Stimulated activated CD4-positive, alpha-beta T cell treated with anti-CD3 and anti-CD28 coated beads, Interleukin-4, amount 100 ng/mL, for 1 hour (primary cell): ENCODE data around the gene HOXC11.

Experiments used
- DNase-seq: peaks from one replicate; pipeline ENCODE4 v3.0.0-alpha.2; 2020

Gene HOXC11

DNA sequence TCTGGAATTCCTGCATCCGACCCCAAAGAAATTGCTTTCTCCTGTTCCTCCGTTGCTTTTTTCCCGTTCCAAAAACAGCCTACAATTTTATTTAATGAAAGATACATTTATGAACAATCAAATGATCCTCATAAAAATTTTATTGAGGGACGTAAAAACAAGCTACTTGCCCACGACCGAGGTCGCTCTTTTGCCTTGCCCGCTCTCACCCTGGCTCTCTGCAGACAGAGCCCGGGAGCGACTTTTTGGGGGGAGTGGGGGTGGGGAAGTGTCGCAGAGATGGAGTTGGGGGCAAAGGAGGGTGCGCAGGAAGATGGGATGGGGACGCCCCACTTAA is 25.9 kb downstream of the HOXC11 start:
- DNase-seq: no peak

DNA sequence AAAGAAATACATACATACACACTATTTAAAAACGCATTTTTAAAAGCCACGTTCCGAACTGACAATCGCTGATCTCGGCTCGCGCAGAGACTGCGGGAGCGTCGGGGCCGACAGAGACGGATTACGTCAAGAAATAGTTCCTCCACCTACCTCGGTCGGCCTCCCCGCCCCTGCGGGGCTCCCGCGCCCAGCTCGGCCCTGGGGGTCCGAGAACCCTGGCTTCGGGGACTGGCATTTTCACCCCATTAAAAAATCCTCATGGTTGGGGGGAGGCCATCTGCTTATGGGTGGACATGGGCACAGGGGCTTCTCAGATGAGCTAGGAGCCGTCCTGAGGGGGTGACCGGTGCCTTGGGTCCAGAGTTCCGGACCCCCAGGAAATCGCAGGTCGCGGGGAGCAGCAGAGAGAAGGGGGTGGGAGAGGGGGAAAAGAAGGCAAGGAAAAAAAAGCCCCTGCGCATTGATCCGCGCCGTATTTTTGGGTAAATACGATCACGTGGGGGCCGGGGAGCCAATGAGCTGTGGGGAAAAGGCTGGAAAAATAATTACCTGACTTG is 26.7 kb downstream of the HOXC11 start:
- no peak for DNase-seq

DNA sequence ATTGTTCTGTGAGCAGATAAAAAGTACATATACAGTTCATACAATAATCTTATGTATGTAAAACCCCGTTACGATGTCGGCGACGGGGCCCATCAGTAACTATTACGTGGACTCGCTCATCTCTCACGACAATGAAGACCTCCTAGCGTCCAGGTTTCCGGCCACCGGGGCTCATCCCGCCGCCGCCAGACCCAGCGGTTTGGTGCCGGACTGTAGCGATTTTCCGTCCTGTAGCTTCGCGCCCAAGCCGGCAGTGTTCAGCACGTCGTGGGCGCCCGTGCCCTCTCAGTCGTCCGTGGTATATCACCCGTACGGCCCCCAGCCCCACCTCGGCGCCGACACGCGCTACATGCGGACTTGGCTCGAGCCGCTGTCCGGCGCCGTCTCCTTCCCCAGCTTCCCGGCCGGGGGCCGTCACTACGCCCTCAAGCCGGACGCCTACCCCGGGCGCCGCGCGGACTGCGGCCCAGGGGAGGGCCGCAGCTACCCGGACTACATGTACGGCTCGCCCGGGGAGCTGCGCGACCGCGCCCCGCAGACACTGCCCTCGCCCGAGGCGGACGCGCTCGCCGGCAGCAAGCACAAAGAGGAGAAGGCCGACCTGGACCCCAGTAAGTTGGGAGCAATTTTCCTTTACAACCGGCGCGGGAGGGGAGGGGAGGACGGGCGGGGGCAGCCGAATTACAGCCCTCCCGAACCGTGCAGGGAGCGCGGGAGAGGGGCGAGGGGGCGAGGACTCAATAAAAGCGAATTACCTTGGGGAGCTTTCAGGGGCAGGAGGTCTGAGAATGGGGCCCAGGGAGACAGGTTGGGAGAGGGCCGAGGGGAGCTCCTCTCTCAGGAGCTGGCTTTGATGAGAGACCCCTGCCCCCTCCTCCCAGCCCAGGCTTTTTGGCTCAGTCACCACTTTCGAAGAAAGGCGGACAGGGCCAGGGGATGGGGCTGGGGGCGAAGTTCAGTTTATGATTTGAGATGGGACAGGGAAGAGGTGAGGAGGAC is 27.5 kb downstream of the HOXC11 start, which contains the start of gene HOXC9:
TSS of gene HOXC9 (plus strand) at position 46 of the 999 bp plus-strand sequence. CDS start at position 74, 28 bp downstream.
- DNase-seq: no peak

DNA sequence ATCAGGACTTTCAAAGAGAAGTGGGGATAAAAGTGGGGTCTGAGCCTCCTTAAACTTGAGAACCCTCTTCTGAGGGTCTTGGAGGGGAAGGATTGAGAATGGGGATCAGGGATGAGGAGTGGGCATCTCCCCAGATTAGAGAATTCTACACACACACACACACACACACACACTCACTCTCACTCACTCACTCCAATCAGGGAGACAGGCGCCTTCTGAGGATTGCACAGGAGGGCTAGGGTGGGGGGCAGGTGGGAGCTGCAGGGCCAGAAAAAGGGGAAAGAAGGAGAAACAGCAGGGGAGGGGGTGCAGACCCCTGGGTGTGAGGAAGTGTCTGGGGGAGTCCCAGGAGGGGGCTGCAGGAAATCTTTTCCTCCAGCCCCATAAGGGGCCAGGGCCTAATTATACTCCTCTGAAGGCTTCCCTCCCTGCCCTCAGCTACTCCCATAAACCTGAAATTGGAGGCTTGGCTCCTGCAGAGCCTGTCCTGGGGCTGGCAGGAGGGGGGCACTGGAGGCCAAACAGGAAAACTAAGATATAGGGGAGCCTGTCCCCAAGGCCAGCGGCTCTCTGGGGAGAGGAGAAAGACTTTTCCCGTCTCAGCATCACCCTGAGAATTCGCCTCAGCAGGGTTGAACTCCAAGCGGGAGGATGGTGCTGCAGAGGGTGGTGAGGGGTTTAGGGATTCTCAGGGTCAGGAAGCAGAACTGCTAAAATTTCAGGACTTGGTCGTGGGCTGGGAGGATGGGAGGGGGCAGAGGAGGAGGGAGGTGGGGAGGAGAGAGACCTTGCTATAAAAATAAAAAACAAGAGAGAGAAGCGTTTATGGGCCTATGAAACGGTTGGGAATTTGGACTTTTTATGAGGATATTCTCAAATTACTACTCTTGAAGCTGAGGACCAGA is 28.6 kb downstream of the HOXC11 start:
- no peak for DNase-seq

DNA sequence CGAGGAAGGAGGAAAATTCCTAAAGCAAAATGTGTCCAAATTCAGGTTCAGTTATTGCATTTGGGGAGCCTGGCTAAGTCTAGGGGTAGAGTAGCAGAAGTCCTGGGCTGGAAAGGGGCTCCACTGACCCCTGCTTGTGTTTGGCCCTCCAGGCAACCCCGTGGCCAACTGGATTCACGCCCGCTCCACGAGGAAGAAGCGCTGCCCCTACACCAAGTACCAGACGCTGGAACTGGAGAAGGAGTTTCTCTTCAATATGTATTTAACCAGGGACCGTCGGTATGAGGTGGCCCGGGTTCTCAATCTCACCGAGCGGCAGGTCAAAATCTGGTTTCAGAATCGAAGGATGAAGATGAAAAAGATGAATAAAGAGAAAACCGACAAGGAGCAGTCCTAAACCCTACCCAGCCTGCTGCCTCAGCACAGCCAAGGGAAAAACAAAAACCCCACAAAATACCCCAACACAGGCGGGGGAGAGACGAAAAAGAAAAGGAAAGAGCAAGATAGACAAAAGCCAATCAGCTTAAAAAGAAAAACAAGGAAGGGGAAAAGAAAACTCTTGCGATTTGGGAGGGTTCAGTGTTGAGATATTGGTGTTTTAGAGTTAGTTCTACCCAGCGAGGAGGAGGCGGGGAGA is 29.5 kb downstream of the HOXC11 start:
- no peak for DNase-seq

DNA sequence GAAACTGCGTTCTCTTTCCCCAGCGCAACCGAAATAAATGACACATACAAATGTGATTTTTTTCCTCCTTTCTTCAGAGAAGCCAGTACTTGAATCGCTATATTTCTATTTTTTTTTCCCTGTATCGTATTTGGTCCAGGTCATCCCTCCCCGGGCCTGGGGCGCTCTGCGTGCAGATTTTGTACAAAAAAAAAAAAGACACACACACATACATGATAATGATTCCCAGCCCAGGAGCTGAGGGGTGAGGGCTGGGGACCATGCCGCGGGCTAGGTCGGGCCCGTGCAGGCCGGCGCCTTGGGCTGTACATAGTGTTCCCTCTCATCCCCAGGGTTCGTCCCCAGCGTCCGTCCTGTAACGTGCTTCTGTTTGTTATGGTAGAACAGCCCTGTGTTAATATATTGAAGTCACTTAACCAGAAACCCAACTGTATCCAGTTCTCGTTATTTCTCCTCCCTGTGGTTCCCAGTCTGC is 30.0 kb downstream of the HOXC11 start:
- DNase-seq: no peak

DNA sequence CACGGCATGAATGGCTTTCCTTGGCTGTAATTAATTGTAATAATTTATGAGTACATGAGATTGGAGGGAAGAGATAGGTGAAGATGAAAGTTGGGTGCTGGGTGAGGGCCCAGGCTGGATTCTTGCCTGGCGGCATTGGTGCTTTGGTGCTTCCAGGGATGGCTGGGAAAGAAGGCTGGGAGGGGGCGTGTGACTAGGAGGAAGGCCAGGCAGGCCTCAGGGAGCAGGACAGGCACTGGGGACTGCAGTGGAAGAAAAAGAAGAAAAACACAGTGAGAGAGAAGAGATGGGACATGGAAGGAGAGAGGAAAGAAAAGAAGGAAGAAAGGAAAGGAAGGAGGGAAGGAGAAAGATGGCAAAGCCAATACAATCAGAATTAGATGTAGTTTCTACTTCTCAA is 30.7 kb downstream of the HOXC11 start:
- no peak for DNase-seq

DNA sequence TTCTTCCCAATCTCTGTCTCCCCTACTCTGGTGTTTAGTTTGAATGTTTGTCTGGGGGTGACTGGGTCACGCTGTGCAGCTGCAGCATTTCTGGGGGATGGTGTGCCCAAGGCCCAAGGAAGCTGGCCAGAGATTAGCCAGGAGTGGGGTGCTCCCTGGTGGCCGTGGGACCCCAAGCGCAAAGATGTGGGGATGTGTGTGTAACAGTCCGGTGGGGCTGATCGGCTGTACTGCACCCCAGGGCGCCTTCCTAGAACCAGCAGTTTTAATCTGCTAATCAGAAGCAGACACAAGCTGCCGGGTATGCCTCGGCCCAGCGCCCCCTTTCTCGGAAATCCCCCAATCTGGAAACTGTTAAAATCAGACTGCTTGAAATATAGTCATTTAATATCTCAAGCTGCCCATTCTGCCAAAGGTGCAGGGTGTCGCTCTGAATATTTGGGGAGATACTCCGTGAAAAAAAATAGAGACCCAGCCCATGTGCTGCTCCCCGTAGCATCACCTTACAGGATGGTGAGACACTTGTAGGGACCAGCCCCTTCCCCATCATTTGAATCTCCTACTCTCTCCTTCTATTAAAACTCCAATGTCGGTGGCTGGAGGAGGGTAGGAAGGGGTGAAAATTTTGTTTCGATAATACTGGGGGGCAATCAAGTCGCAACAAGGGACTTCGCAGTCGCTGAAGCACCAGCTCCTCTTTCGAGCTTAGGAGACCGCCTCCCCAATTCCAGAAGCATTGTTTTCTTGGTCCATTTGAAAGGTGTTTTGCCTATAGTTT is 31.3 kb downstream of the HOXC11 start:
- DNase-seq: no peak

DNA sequence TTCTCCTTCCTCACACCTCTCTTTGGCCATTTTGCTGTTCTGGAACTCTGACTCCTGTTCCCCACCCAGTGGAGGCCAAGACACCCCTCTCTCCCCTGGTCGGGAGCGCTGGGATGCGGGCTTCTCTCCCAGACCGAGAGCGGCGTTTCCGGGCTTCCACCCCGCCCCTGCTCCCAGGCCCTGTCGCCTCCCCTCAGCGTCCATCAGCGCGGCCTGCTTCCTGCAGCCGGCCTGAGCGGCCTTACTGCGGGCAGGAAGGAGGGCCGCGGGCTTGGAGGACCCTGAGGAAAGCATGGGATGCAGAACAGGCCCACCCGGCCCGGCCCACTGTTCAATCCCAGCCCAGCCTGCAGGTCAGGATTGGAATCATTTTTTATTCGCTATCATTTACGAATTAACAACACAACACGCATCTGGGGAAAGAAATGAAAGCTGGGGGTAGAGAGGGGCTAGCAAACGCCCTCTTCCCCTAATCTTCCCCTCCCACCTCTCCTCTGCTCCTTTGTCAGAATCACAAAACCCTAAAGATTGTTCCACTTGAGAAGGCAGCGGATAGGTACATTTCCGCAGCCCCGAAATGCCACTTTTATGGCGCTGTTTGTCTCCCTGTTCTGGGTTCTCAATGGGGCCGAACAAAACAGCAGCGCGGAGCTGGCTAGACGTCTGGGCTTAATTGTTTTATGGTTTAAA is 32.1 kb downstream of the HOXC11 start:
- no peak for DNase-seq

DNA sequence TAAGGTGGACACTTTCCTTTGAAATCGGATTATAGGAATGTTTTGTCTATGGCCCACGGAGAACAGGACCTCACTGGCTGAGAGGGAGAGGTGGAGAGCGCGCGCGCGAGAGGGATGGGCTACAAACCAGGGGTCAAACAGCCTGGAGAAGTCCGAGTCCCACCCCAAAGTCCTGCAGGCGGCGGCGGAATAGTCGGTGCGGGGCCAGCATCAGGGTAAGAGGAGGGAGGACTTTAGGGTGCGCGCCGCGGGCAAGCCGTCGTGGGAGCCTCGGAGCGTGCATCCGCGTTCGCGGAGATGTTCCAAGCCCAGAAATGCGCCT is 32.6 kb downstream of the HOXC11 start:
- DNase-seq: no peak

DNA sequence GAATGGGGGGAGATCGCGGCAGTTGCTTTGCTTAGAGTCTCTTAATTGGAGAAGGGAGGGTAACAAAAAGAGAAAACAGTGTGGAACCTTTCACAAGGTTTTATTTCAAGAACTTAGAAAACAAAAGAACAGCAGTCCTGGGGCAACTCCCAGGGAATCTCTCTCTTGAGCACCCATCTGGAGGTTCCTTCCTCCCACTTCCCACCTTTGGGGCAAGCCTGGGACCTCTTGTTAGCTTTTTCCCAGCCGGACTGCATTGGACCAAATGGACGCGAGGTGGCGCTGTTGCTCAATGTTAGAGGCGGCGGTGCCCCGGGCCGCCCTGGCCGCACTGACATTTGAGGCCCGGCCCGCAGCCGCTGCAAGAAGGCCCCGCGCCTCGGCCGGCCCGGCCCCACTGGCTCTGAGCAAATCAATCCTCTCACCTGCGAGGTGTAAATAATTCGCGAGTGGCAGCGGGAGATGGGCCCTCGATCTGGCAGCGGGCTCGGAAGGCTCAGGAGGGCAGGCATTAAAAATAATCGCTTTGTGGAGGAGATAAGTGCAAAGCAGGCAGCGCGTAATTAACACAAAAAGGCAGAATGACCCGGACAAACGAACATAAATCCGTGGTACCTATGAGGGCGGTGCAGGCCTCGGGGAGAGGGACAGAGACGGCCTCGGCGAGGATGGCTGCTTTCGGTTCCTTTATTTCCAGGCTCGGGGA is 33.1 kb downstream of the HOXC11 start:
- peak; percentile 86 for DNase-seq

DNA sequence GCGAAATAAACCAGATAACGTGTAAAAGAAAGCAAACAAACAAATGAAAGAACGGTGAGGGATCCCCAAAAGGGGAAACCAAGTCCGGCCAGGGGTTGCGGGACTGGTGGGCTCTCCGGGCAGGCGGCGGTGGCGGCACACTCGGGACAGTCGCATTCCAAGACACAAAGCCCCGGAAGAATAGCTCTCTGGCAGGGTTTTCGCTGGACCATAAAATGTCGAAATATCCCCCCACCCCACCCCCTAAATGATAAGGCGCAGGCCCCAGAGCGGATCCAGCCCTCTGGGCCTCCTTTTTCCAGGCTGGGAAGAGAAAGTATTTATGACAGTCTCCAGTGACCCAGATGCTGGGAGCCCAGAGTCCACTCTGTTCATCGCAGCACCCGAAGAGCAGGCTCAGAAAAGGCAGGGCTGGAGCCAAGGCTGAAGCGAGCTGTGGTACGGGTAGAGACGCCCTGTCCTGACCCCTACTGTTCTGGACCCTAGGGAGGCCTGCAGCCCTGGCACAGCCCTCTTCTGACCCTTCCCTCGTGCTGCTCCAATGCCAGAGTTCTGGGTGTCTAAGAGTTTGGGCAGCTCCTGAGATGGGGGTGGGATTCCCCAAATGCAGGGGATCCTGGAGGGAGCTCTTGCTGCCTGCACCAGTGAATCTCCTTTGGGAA is 33.8 kb downstream of the HOXC11 start:
- DNase-seq: no peak

DNA sequence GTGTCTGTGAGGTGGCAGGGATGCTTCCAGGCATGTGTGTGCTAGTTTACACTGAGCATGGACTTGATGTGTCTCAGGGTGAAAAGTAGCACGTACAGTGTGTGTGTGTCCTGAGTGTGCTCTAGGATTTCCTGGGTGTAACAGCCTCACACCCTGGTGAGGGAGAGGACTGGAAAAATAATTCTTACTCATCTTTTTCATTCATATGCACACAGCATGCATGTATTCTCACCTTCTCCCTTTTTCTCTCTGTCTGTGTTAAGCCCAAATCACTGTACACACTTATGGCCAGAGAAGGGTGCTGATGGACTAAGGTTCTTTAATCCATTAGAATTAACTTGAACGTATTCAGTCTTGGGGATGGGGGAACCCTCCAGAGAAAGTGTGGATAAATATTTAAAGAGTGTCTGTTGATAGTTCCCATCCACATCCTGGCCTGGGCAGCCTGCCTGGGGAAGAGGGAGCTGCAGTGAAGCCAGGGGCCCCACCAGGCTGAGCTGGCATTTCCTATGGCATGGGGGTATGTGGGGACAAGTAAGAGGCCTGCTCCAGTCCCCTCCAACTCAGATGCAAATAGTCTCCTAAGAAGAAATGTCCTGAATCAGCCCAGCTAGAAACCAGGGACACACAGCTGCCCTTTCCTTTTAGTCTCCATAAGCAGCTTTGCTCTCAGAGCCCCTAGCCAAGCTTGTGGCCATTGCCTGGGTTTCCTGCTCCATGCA is 34.8 kb downstream of the HOXC11 start:
- no peak for DNase-seq

DNA sequence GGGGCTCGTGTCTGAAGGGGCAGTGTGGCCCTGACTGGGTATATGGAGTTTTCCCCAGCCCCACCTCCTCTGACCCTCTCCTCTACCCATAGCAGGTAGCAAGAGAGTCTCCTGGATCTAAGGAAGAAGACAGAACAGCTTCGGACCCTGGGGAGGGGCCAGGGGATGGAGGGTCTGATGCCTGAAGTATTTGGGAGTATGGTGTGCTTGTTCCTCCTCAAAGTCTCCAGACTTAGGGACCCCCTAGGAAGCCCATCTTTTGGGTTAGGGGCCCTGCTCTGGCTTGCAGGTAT is 35.3 kb downstream of the HOXC11 start:
- DNase-seq: no peak

DNA sequence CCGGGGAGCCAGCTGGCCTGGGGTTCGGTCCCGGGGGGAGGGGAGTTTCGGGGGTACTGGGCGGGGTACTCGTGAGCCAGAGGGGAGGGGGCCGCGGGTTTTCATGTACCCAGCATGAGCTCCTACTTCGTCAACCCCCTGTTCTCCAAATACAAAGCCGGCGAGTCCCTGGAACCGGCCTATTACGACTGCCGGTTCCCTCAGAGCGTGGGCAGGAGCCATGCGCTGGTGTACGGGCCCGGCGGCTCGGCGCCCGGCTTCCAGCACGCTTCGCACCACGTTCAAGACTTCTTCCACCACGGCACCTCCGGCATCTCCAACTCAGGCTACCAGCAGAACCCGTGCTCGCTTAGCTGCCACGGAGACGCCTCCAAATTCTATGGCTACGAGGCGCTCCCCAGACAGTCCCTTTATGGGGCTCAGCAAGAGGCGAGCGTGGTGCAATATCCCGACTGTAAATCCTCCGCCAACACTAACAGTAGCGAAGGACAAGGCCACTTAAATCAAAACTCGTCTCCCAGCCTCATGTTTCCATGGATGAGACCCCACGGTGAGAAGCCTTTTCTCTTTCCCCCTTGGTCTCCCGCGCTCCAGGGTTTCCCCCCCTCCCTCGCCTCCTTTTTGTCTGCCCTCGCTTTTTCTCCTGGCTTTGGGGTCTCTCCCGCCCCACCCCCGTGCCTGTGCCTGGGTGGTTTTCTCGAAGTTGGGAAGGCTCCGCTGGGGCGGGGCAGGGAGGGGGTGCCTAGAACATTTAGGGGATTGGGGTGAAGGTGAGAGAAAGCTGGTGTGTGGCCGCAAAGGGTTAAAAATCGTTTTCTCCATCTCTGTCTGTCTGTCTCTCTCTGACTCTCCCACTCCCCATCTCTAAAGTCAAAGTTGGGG is 36.5 kb downstream of the HOXC11 start:
- peak; percentile 37 for DNase-seq

DNA sequence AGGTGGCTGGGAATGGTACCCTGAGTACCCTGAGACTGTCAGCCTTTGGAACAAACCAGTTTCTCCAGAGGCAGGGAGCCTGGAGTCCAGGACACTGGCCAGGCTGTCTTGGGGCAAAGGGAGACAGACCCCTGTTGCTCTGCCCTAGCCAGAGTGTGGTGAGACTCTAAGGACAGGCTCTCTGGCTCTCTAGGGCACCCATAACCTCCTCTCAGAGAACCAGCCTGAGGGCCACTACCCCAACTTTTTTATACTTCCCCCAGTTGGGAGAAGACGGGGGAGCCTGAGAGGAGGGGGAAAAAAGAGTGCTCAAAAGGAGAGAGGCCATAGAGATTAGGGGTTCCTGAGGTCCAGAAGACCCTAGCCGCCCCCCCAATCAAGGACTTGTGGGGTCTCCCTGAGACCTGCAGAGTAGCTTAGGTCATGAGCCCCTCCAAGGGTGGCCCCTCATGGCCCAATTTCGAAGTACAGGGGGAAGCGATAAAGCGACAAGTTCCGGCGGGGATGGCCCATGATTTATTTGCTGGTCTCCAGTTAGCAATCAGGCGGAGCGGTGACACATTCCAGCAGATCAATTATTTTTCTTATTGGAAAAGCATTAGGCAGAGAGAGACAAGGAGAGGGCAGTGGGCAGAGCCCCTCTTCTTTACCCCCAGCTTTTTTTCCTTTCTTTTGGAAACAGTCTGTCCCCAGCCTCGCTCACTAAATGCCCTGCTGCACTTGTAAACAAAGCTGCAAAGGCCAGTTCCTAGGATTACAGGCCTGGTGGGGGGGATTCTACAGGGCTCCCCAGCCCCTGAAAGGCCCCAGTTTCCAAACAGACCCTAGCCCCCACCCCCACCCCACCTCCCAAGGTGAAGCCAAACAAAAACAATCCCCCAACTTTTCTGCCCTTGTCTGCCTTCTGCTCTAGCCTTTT is 37.4 kb downstream of the HOXC11 start:
- no peak for DNase-seq

DNA sequence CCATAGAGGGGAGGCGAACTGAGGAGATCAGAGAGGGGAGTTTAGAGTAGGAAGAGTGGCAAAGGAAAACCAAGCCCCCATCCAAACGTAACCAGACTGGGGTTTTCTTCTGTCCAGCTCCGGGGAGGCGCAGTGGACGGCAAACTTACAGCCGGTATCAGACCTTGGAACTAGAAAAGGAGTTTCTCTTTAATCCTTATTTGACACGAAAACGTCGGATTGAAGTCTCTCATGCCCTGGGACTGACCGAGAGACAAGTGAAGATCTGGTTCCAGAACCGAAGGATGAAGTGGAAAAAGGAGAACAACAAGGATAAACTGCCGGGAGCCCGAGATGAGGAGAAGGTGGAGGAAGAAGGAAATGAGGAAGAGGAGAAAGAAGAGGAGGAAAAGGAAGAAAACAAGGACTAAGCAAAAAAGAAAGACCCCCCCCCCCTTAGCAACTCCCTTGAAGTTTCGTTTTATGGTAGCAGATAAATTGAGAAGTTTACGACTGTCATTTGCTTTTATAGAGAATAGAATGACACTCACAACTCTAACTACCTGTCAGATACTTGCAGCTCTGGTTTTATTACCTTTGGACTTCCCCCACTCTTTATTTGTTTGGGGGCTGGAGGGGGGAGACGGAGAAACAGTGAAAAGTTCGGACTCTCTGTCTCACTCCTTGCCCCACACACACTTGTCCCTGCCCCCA is 38.2 kb downstream of the HOXC11 start:
- DNase-seq: no peak
